ENCODE measurements around the gene AKT1S1.

DNA sequence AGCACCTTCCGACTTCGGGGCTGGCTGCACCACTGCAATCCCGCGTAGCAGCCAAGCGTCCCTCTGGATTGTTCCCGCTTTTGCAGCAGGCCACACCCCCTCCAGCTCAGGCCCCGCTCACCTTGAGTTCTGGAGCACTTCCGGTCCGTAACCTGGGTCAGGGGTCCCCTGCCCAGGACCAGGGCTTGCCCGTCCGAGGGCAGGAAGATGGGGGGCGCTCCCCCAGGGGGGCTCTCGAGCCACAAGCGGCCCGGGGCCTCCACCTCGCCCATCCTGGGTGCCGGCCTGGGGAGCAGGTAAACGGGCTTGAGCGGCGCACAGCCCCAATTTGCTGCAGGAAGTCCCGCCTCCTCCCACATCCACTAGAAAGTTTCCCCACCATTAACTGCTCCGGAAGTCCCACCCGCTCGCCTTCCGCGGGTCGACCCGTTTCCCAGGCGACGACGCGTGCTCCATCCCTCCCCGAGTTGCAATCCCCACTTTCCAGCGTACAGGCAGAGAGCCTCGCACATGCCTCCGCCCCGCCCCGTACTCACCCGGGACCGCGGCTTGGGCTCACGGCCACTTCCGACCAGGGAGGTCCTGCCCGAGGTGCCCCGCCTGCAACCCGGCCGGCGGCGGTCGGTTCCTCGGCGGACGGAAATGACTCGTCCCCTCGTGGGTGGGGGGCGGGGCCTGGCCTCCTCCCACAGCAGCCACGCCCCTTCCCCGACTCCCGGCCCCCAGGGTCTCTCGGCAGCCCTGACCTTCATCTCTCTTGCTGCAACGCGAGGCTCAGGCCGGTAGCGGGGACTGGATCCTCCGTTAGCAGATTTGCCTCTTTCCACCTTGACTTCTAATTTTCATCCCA lies 10.0 kb downstream of the AKT1S1 start, which contains the start of gene PNKP:
- TF ChIP-seq, protein P1, sequence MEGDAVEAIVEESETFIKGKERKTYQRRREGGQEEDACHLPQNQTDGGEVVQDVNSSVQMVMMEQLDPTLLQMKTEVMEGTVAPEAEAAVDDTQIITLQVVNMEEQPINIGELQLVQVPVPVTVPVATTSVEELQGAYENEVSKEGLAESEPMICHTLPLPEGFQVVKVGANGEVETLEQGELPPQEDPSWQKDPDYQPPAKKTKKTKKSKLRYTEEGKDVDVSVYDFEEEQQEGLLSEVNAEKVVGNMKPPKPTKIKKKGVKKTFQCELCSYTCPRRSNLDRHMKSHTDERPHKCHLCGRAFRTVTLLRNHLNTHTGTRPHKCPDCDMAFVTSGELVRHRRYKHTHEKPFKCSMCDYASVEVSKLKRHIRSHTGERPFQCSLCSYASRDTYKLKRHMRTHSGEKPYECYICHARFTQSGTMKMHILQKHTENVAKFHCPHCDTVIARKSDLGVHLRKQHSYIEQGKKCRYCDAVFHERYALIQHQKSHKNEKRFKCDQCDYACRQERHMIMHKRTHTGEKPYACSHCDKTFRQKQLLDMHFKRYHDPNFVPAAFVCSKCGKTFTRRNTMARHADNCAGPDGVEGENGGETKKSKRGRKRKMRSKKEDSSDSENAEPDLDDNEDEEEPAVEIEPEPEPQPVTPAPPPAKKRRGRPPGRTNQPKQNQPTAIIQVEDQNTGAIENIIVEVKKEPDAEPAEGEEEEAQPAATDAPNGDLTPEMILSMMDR (IDR thresholded peaks at IDR 0.05 in 4 of 5, conservative IDR thresholded peaks at IDR 0.05 in 1 of 5): no peak
- TF ChIP-seq POLR2A (IDR thresholded peaks at IDR 0.05): peak; percentile 69 to 72
